H1 (cell line): Measurements from ENCODE around the gene MCM5. TPM values are rescaled to one million over a fixed set of nuclear protein-coding genes. Genes with fewer than 3 reads are reported as not detected.
A peak's percentile ranks its signal among the peaks of the same experiment; 100 is the strongest.

Experiments
- CBX8 ChIP-seq: fragments of 300-800, 300-1000 bp; sonication (generic); IDR thresholded peaks from 2 replicates; pipeline ENCODE4 v1.7.1; 2016; ENCODE audit warnings: low read depth, low read length, borderline replicate concordance
- CHD7 ChIP-seq: fragments of 300-600 bp; sonication (generic); IDR thresholded peaks from 2 replicates; pipeline ENCODE4 v1.7.1; 2012; ENCODE audit warnings: low read length, moderate library complexity, mild to moderate bottlenecking, inconsistent platforms; ENCODE audit not compliant: insufficient replicate concordance
- FOSL1 ChIP-seq: IDR thresholded peaks from 2 replicates; pipeline ENCODE4 v1.6.1; 2011; ENCODE audit warnings: mild to moderate bottlenecking, low read depth, low read length, moderate library complexity; ENCODE audit not compliant: insufficient read depth
- GABPA ChIP-seq: IDR thresholded peaks from 2 replicates; pipeline ENCODE4 v1.6.1; 2011; ENCODE audit warnings: mild to moderate bottlenecking, low read length, moderate library complexity, borderline replicate concordance; ENCODE audit not compliant: insufficient read depth
- KDM5A ChIP-seq: fragments of 200-600 bp; IDR thresholded peaks from 2 replicates; pipeline ENCODE4 v1.7.1; 2012; ENCODE audit warnings: mild to moderate bottlenecking, low read length, inconsistent platforms, mixed read lengths
- TAF7 ChIP-seq: optimal IDR thresholded peaks from 2 replicates; pipeline ENCODE3; 2011; ENCODE audit warnings: low read depth, mild to moderate bottlenecking, inconsistent platforms, low read length, moderate library complexity, borderline replicate concordance
- ZNF274 ChIP-seq: IDR thresholded peaks from 2 replicates; pipeline ENCODE4 v1.7.0; 2012; ENCODE audit warnings: low read length, borderline replicate concordance; ENCODE audit errors: extremely low read depth
- polyA plus RNA-seq, 7 experiments: library from polyadenylated mRNA; depleted of rRNA in 3 of 7; stranded (reverse) in 5 of 7; unstranded in 2 of 7; fragments of >200 nt in 5 of 7; fragments of 200-250 nt in 2 of 7; gene quantifications; 1 replicate in 5 of 7; 2 replicates in 1 of 7; 4 replicates in 1 of 7; pipeline versions ENCODE4 v1.2.1 to v1.2.3, GENCODE V29; 2011 to 2013; ENCODE audit warnings: missing spikeins in 2 of 7, mixed read lengths in 2 of 7
- total RNA-seq: library from RNA; stranded (reverse); fragmentation: NEBNext Ultra II Directional; extraction: Animal tissue kit (Norgen Biotek cat#: 25700); gene quantifications from 2 replicates; pipeline ENCODE4 v1.2.1, GENCODE V29; 2021
- TF ChIP-seq, protein P1 (sequence below): IDR thresholded peaks from 2 replicates; pipeline ENCODE4 v1.6.1; 2011; ENCODE audit warnings: low read length, improper control_type of control experiment

Gene MCM5
- total and polyA plus RNA-seq, 2 of the 8 experiments (the other 6 are each of a cell fraction or from before 2014, with no cell fraction given) = 210 to 305 TPM

DNA sequence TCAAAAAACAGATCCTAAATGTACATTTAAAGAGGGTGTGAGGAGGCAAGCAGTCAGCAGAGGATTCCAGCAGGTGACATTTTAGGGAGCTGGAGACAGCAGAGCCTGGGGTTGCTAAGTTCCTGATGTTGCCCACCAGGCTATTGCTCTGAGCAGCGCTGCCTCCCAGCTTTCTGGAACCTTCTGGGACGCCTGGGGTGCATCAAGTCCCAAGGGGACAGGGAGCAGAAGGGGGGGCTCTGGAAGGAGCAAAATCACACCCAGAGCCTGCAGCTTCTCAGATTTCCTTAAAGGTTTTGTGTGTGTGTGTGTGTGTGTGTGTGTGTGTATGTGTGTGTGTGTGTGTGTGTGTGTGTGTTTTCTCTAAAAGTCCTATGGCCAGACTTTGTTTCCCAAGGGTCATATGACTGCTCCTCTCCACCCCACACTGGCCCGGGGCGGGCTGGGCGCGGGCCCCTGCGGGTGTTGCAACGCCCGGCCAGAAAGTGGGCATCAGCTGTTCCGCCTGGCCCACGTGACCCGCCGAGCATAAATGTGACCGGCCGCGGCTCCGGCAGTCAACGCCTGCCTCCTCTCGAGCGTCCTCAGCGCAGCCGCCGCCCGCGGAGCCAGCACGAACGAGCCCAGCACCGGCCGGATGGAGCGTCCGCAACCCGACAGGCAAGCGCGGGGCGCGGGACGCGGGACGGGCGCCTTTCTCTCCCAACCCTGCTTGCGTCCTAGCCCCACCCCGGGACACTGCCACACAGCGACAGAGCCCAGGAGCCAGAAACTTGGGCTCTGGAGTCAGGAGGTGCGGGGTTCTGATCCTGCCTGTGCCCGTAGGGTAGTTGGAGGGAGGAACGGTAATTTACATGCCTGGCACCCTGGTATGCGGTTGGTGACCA, 19.2 kb upstream of the MCM5 start, which contains the start of gene HMOX1 (continued):
- TF ChIP-seq CHD7 = no peak
- no peak for TF ChIP-seq ZNF274
- peak; percentile 56 for TF ChIP-seq TAF7
- TF ChIP-seq, protein P1, sequence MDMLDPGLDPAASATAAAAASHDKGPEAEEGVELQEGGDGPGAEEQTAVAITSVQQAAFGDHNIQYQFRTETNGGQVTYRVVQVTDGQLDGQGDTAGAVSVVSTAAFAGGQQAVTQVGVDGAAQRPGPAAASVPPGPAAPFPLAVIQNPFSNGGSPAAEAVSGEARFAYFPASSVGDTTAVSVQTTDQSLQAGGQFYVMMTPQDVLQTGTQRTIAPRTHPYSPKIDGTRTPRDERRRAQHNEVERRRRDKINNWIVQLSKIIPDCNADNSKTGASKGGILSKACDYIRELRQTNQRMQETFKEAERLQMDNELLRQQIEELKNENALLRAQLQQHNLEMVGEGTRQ = peak; percentile 92
- no peak for TF ChIP-seq FOSL1
- no peak for TF ChIP-seq KDM5A
- no peak for TF ChIP-seq CBX8
- no peak for TF ChIP-seq GABPA
